GM10266 (cell line): ENCODE results near the gene FAM47E.
"Not testable (repeated sequence)": the region's sequence is repeated elsewhere in the genome, so short reads cannot be mapped to it uniquely, and the experiment has no call there.

Source experiments
- DNase-seq: peaks from one replicate; pipeline ENCODE4 v3.0.0; 2012; ENCODE audit errors: extremely low spot score
- CTCF ChIP-seq: IDR thresholded peaks from 2 replicates; pipeline ENCODE4 v1.5.1; 2012; ENCODE audit warnings: mild to moderate bottlenecking, low read depth; ENCODE audit not compliant: control insufficient read depth, insufficient read depth; ENCODE audit errors: missing control alignments

Gene FAM47E

GRCh38 chr4:76238236-76238635 lies 13.3 kb upstream of the FAM47E start:
- DNase-seq = no peak
- no peak for TF ChIP-seq CTCF

- TF ChIP-seq CTCF = no peak
- no peak for DNase-seq
Measured at GRCh38 chr4:76238701-76239100, 12.8 kb upstream of the FAM47E start.

DNA sequence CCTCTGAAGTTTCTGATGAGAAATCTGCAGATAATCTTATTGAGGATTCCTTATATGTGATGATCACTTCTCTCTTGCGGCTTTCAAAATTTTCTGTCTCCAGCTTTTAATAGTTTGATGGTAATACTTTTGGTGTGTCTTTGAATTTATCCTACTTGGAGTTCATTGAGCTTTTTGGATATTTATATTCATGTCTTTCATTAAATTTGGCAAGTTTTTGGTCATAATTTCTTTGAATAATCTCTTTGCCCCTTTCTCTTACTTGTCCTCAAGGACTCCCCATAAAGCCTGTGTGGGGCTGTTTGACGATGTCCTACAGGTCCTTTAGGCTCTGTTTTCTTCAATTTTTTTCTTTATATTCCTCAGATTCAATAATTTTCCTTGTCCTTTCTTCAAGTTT lies 11.3 kb upstream of the FAM47E start:
- no peak for TF ChIP-seq CTCF
- no peak for DNase-seq

GRCh38 chr4:76243877-76244276 lies 7.6 kb upstream of the FAM47E start:
- DNase-seq = not testable (repeated sequence)

DNA sequence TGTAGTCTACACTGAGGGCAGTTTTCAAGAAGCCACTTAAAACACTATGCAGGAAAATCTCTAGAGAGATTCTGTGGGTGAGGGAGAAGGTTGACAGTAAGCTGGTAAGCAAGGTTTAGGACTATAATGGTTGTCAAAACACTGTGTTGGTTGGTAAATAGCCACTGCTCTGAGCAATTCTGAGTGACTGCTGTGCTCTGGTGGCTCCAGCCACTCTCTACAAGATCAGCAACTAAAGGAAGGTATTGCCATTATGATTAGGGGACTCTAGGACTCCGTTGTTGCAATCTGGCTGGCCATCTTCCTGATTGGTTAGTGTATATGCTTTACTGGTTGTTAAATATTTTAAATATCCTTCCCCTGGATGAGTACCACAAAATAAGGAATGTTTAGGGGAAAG lies 5.5 kb upstream of the FAM47E start:
- peak; percentile 7 for TF ChIP-seq CTCF
- DNase-seq = no peak

GRCh38 chr4:76246852-76247251 lies 4.7 kb upstream of the FAM47E start:
- no peak for TF ChIP-seq CTCF
- no peak for DNase-seq

GRCh38 chr4:76250962-76251361 lies 559 bp upstream of the FAM47E start:
- TF ChIP-seq CTCF = no peak
- peak; percentile 31 for DNase-seq

GRCh38 chr4:76252271-76252653 lies 741 bp downstream of the FAM47E start:
- no peak for DNase-seq
- TF ChIP-seq CTCF = no peak
